EH (cell line): ENCODE results near the gene PKP3.
A peak's percentile ranks its signal among the peaks of the same experiment; 100 is the strongest.
"Not testable (repeated sequence)": the region's sequence is repeated elsewhere in the genome, so short reads cannot be mapped to it uniquely, and the experiment has no call there.

Experiments
- DNase-seq: peaks from one replicate; pipeline ENCODE4 v3.0.0-alpha.2; 2015; ENCODE audit warnings: low read depth

PKP3 gene

GRCh38 chr11:396948-397548 lies 3.0 kb downstream of the PKP3 start:
- peak; percentile 82 for DNase-seq

GRCh38 chr11:398826-399225 lies 4.8 kb downstream of the PKP3 start:
- DNase-seq, result peak; percentile 36

GRCh38 chr11:399731-400211 lies 5.8 kb downstream of the PKP3 start:
- DNase-seq, result peak; percentile 18

GRCh38 chr11:400241-400689 lies 6.3 kb downstream of the PKP3 start:
- DNase-seq, result no peak

- not testable (repeated sequence) for DNase-seq
These were observed 7.2 kb downstream of the PKP3 start for GRCh38 chr11:401196-401595.

- DNase-seq, result no peak
These were observed 9.2 kb downstream of the PKP3 start for GRCh38 chr11:403021-403760.

- DNase-seq, result no peak
These were observed 9.9 kb downstream of the PKP3 start for GRCh38 chr11:403761-404431.

- no peak for DNase-seq
These were observed 10.7 kb downstream of the PKP3 start for GRCh38 chr11:404551-405264.

GRCh38 chr11:405323-405953 lies 11.4 kb downstream of the PKP3 start:
- peak; percentile 16 for DNase-seq

GRCh38 chr11:405954-406795 lies 12.2 kb downstream of the PKP3 start:
- no peak for DNase-seq

- DNase-seq, result peak; percentile 90
These were observed 13.0 kb downstream of the PKP3 start for GRCh38 chr11:406796-407650.

GRCh38 chr11:407651-408123 lies 13.7 kb downstream of the PKP3 start:
- DNase-seq, result no peak

- no peak for DNase-seq
These were observed 14.4 kb downstream of the PKP3 start for GRCh38 chr11:408154-409007.

GRCh38 chr11:409008-409599 lies 15.1 kb downstream of the PKP3 start:
- DNase-seq, result no peak

GRCh38 chr11:409600-410483 lies 15.8 kb downstream of the PKP3 start:
- DNase-seq, result no peak

GRCh38 chr11:410711-411110 lies 16.7 kb downstream of the PKP3 start:
- DNase-seq, result not testable (repeated sequence)

- not testable (repeated sequence) for DNase-seq
These were observed 17.5 kb downstream of the PKP3 start for GRCh38 chr11:411520-411919.
